Measurements from ENCODE around the gene USO1. TPM values are rescaled to one million over a fixed set of nuclear protein-coding genes. Genes with fewer than 3 reads are reported as not detected.

Gene USO1
- total and polyA plus RNA-seq, 9 donors, result 50.7 to 91.3 (median 70.8) TPM

DNA sequence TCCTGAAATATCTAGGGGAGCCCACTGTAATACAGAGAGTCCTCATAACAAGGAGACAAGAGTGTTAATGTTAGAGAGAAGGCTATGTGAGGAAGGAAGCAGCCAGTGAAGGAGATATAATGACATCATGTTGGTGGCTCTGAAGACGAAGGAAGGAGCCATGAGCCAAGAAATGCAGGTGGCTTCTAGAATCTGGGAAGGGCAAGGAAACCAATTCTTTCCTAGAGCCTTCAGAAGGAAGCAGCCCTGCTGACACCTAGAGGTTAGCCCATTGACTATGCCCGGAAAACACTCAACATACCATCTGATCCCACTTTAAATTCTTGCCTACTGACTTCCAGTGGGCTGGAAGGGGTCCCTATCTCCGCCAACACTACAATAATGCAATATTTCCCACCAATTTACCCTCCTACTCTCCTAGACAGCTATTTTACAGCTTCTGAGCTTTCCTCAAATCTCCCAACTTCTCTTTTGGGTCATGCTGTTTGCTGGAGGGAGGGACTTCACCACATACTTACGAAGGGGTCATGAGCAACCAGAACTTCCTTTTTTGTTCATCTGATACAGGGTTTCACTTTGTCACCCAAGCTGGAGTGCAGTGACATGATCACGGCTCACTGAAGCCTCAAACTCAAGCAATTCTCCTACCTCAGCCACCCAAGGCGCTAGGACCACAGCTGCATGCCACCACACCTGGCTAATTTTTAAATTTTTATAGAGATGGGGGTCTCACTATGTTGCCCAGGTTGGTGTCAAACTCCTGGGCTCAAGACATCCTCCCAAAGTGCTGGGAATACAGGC is 26.0 kb upstream of the USO1 start:
- no peaks in the 10 kb centered on the region for H3K36me3 ChIP-seq
- no peak overlapping the region for H3K4me3 ChIP-seq
- H3K27me3 ChIP-seq, result no peaks in the 10 kb centered on the region
- no peaks in the 10 kb centered on the region for H3K4me1 ChIP-seq (ENCODE audit: insufficient read depth)
- DNase-seq, result no peak
- intact Hi-C loops (cut with DNase I), result no loop called here
- TF ChIP-seq, protein P1, sequence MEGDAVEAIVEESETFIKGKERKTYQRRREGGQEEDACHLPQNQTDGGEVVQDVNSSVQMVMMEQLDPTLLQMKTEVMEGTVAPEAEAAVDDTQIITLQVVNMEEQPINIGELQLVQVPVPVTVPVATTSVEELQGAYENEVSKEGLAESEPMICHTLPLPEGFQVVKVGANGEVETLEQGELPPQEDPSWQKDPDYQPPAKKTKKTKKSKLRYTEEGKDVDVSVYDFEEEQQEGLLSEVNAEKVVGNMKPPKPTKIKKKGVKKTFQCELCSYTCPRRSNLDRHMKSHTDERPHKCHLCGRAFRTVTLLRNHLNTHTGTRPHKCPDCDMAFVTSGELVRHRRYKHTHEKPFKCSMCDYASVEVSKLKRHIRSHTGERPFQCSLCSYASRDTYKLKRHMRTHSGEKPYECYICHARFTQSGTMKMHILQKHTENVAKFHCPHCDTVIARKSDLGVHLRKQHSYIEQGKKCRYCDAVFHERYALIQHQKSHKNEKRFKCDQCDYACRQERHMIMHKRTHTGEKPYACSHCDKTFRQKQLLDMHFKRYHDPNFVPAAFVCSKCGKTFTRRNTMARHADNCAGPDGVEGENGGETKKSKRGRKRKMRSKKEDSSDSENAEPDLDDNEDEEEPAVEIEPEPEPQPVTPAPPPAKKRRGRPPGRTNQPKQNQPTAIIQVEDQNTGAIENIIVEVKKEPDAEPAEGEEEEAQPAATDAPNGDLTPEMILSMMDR (IDR thresholded peaks at IDR 0.05), result no peak
- TF ChIP-seq POLR2A (IDR thresholded peaks at IDR 0.05), result no peak
- TF ChIP-seq EP300 (IDR thresholded peaks at IDR 0.05), result no peak
- WGBS, 3 donors, result 80 to 96% (median 82%) methylated on average over 6 of the region's 6 CpGs
- H3K9me3 ChIP-seq, result no peaks in the 10 kb centered on the region
- no peak overlapping the region for H3K27ac ChIP-seq

DNA sequence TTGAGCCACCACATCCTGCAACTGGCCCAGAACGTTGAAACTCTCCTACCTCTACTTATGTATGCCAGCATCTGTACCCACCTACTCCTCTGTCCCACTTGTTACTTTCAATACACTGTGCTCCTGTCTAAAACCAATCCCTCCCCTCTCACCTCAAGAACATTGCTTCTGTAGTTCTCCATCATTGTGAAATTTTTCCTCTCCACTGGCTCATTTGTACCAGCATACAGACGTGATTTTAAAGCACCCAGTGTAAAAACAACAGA is 25.5 kb upstream of the USO1 start:
- no peak for DNase-seq
- Histone ChIP-seq H3K9me3 (no peaks in the 10 kb centered on the region), H3K4me3 (no peak overlapping the region), H3K27me3 (no peaks in the 10 kb centered on the region), H3K27ac (no peak overlapping the region), H3K36me3 (no peaks in the 10 kb centered on the region), H3K4me1 (ENCODE audit: insufficient read depth) (no peaks in the 10 kb centered on the region)
- intact Hi-C loops (cut with DNase I), result no loop called here
- 69 to 75% (median 71%) methylated on average over 2 of the region's 2 CpGs for WGBS, 3 donors
- TF ChIP-seq EP300 (IDR thresholded peaks at IDR 0.05), result no peak
- TF ChIP-seq POLR2A (IDR thresholded peaks at IDR 0.05), result no peak
- TF ChIP-seq, protein P1 (IDR thresholded peaks at IDR 0.05), result no peak

DNA sequence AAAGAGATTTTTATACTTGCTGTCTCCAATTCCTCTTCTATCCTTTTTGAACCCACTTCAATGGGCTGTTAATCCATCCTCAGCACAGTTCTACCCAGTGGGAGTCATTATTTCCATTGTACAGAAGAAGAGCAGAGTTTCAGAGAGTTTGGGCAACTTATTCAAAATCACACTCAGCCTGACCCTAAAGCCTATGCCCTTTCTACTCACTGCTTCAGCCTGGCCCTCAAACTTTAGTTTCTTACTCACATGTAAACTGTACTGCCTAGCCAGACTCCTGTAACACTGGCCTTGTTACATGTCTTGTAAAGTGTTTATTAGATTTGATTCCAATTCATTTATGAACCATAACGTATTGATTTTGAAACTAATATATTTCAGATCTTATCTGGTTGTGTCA is 25.1 kb upstream of the USO1 start:
- intact Hi-C loops (cut with DNase I), result no loop called here
- Histone ChIP-seq H3K4me1 (ENCODE audit: insufficient read depth) (no peaks in the 10 kb centered on the region), H3K36me3 (no peaks in the 10 kb centered on the region), H3K4me3 (no peak overlapping the region), H3K27me3 (no peaks in the 10 kb centered on the region), H3K27ac (no peak overlapping the region), H3K9me3 (no peaks in the 10 kb centered on the region)
- WGBS, 3 donors, result 0% methylated on average over 1 of the region's 1 CpG
- DNase-seq, result no peak
- TF ChIP-seq POLR2A (IDR thresholded peaks at IDR 0.05) (no peak), EP300 (IDR thresholded peaks at IDR 0.05) (no peak)
- TF ChIP-seq, protein P1 (IDR thresholded peaks at IDR 0.05), result no peak

DNA sequence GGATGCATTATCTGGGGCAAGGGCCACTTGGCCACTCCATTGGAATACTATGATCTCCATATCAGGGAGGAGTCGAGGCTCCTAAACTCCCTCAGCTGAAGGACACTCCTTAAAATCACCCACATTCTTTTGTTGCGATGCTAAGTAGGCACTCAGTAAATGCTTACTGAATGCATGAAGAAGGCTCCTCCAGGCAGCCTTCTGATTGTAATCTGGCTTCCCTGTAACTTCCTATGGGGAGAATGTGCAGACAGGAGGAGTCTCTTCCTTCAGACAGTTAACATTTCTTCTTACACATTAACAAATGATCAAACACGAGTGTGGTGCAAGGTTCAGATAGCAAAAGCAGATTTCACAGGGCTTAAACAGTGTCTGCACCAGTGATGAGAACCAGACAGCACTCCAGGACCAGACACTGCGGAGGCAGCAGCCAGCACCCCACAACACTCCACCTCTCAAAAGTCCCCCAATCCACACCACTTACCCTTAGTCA is 21.4 kb upstream of the USO1 start:
- no peak for DNase-seq
- H3K36me3 ChIP-seq, result no peaks in the 10 kb centered on the region
- H3K27me3 ChIP-seq, result no peaks in the 10 kb centered on the region
- intact Hi-C loops (cut with DNase I), result no loop called here
- no peak overlapping the region for H3K4me3 ChIP-seq
- H3K4me1 ChIP-seq (ENCODE audit: insufficient read depth), result no peaks in the 10 kb centered on the region
- WGBS, 3 donors, result 67 to 75% (median 72%) methylated on average over 4 of the region's 4 CpGs
- TF ChIP-seq EP300 (IDR thresholded peaks at IDR 0.05) (no peak), POLR2A (IDR thresholded peaks at IDR 0.05) (no peak)
- TF ChIP-seq, protein P1 (IDR thresholded peaks at IDR 0.05), result no peak
- H3K9me3 ChIP-seq, result no peaks in the 10 kb centered on the region
- no peak overlapping the region for H3K27ac ChIP-seq
